ENCODE data around the gene ARHGEF3.

The ARHGEF3 gene

DNA sequence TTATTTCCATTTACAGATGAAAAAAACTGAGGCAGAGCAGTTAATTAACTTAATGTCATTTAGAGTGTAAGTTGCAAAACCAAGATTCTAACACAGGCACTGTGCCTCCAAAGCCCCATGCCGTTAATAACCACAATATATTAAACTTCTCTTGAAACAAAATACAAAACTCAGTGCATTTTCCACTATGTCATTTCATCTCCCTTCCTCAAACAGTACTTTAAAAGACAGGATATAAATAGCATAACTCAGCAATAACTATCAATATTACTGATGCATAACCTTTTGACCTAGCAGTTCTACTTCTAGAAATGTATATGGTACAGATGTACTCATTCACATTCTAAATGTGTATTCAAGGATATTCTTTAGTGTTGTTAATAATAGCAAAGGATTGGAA is 113.6 kb downstream of the ARHGEF3 start:
- H3K27ac Mint-ChIP-seq = no peak overlapping the region
- H3K4me3 Mint-ChIP-seq = no peak overlapping the region
- no peaks in the 10 kb centered on the region for H3K27me3 Mint-ChIP-seq
- no peaks in the 10 kb centered on the region for H3K9me3 Mint-ChIP-seq (ENCODE audit: low read depth)
- peaks cover 14% of the 10 kb centered on the region for H3K4me1 Mint-ChIP-seq (ENCODE audit: low read depth)
- peaks cover 3% of the 10 kb centered on the region for H3K36me3 Mint-ChIP-seq

DNA sequence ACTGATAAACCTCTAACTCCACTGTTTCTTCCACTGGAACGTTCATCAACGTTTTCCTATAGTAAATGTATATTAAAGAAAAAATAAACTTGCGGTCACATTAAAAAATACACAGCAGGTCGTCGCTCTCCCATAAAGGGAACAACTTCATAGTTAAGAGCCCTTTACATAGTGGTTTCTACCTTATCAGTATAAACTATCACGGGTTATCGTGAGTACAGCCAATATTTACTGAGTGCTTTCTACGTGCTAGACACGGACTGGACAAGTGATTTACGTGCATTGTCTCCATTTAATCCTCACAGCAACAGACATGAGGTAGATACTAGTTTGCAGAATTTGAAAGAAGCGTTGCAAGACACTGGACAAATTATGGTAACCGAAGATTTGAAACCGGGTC is 117.7 kb downstream of the ARHGEF3 start:
- no peaks in the 10 kb centered on the region for H3K27me3 Mint-ChIP-seq
- peak overlapping the region; percentile 53 for H3K4me3 Mint-ChIP-seq
- peaks cover 12% of the 10 kb centered on the region for H3K36me3 Mint-ChIP-seq
- no peaks in the 10 kb centered on the region for H3K9me3 Mint-ChIP-seq (ENCODE audit: low read depth)
- H3K4me1 Mint-ChIP-seq (ENCODE audit: low read depth) = peaks cover 33% of the 10 kb centered on the region
- H3K27ac Mint-ChIP-seq = peak overlapping the region; percentile 68

DNA sequence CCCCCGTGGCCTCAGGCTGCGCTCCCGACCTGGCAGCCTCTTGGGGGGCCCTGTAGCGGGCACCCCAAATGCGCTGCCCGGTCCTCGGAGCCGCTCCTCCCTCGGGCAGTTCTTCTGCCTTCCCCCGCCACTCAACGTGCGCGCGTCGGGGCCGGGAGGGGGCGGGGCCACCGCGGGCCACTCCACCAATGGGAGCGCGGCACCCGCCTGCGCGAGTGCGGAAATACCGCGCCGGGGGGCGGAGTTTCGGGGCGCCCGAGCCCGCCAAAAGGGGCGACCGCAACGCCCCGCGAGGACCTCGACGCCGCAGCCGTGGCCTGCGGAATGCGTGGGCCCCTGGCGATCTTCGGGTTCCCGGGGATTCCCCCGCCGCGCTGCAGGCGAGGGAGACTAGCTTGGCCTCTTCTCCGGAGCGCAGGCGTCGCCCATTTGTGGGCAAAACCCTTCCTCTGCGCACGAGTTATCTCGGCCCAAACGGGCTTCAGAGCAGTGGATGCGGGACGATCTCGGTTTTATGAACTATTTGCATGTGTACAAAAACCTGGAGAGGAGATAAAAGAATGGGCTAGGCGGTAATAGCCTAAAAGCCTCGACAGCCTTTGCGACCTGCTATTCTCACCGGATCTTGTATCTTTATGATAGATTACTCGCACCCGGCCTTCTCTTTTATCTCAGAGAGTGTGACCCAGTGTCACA is 118.5 kb downstream of the ARHGEF3 start, which contains the start of gene TASOR:
TSS of gene TASOR (minus strand) at position 144 of the 696 bp plus-strand sequence. CDS start 259 bp downstream, outside the sequence.
- H3K4me1 Mint-ChIP-seq (ENCODE audit: low read depth) = peaks cover 39% of the 10 kb centered on the region
- peak within 1 kb of the TSS; percentile 95 for H3K27ac Mint-ChIP-seq
- peak within 1 kb of the TSS; percentile 95 for H3K4me3 Mint-ChIP-seq
- H3K27me3 Mint-ChIP-seq = no peaks in the 10 kb centered on the region
- H3K9me3 Mint-ChIP-seq (ENCODE audit: low read depth) = no peaks in the 10 kb centered on the region
- H3K36me3 Mint-ChIP-seq = peaks cover 13% of the 10 kb centered on the region

DNA sequence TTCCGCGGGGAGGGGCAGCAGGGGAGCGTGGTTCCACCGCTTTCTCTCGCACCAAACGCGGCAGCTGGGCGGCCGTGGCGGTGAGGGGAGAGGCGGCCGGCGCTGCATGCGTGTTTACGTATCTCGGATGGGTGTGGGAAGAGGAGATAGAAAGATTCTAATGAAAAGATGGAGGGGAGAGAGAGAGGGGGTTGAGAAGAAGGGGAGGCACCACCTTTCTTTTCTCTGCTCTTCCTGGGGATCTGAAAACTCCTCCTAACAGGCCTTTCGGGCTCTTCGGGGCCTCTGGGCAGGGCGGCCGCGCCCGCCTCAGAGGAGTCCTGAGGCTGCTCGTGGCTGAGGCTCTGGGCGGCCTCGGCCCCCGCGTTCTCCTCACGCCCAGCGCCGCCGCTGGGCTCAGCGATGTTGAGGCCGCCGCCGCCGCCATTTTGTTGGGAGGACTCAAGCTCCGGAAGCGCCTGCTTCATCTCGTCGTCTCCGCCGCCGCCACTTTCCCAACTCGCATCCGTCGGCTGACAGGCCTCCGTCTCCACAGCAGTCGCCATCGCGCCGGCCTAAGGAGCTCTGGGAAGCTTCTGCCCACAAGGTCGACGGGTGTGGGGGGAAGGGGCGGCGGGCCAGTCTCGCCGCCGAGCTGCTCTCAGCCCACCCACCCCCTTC is 119.2 kb downstream of the ARHGEF3 start:
- Mint-ChIP-seq H3K9me3 (ENCODE audit: low read depth) (no peaks in the 10 kb centered on the region), H3K27me3 (no peaks in the 10 kb centered on the region), H3K4me3 (peak overlapping the region; percentile 95), H3K4me1 (ENCODE audit: low read depth) (peaks cover 42% of the 10 kb centered on the region), H3K36me3 (peaks cover 16% of the 10 kb centered on the region), H3K27ac (peak overlapping the region; percentile 95)

DNA sequence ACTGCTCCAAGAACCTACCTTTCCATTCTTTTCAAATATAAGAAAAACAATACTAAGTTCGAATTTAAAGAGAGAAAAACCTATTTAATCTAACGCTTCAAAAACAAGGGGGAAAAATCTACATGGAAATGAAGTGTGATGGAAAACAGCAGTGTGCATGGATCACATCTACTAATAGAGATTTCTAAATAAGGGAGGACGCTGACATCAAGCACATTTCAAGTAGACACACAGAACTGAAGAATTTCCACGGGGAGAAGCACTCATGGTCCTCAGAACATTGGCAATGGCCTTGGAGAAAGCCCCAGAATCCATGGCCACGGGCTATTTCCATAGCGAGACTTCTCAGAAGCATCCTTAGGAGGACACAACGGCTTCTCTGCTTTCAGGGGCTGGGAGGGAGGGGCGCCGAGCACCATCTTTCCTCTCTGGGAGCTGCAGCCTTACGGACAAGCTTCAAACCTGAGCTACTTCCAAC is 119.7 kb downstream of the ARHGEF3 start:
- Mint-ChIP-seq H3K36me3 (peaks cover 21% of the 10 kb centered on the region), H3K4me3 (peak overlapping the region; percentile 95)

DNA sequence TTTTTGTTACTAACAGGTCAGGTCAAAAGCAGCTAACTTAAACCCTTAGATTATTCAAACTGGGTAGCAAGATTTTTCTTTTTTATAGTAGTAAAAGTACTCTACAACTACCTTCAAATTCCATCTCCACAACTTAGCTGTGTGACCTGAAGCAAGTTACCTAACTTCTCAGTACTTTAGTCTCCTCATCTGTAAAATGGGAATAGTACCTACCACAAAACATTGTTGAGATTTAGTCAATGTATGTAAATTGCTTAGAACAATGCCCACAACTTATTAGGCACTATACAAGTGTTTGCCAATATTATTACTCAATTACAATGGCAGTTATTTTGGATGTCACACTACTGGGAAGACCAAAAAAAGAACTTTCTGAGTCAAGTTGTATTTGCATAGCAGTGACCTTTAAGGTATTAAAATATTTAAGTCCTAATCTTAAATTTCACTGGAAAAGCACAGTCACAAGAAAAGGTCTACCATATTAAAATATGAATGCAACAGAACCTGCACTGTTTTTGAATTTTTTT is 121.6 kb downstream of the ARHGEF3 start:
- Mint-ChIP-seq H3K27me3 (no peaks in the 10 kb centered on the region), H3K36me3 (peaks cover 22% of the 10 kb centered on the region), H3K4me1 (ENCODE audit: low read depth) (peaks cover 61% of the 10 kb centered on the region), H3K9me3 (ENCODE audit: low read depth) (no peaks in the 10 kb centered on the region), H3K27ac (no peak overlapping the region), H3K4me3 (peak overlapping the region; percentile 95)

More for the DNA sequence above, 119.7 kb downstream of the ARHGEF3 start:
- no peaks in the 10 kb centered on the region for H3K9me3 Mint-ChIP-seq (ENCODE audit: low read depth)
- H3K4me1 Mint-ChIP-seq (ENCODE audit: low read depth) = peaks cover 48% of the 10 kb centered on the region
- peak overlapping the region; percentile 95 for H3K27ac Mint-ChIP-seq
- H3K27me3 Mint-ChIP-seq = no peaks in the 10 kb centered on the region
